Fibroblast of lung (primary cell): ENCODE results near the gene ABCG2.

Experiments used
- EZH2 ChIP-seq: IDR thresholded peaks from 2 replicates; pipeline ENCODE4 v1.5.1; 2012; ENCODE audit warnings: low read length, control low read depth, mild to moderate bottlenecking; ENCODE audit errors: missing control alignments
- TF ChIP-seq, protein P1 (sequence below), 2 donors: IDR thresholded peaks in 1 of 2; conservative IDR thresholded peaks in 1 of 2; 1 replicate in 1 of 2; 2 replicates in 1 of 2; pipeline ENCODE4 v1.5.1; 2011 to 2012; ENCODE audit warnings: low read length in 2 of 2, control low read depth in 1 of 2, inconsistent platforms in 1 of 2, low read depth in 1 of 2, mild to moderate bottlenecking in 1 of 2

DNA sequence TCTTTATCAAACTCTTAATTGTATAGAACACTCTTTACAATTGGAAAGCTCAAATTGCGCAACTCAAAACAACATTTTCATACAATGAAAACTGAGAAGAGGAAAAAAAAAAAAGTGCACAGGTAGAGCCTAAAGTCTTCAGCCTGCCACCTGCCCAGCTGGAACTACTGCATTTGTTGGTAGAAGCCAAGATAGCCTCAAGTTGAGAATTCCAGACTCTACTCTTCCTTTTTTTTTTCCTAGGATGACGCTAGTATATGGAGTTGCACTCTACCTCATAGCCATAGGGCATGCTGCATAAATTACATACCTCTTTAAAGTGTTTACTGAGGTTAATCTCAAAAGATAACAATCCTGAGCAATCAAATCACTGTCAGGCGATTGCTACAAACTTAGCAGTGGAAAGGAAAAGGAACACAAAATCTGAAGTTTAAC, 13.6 kb downstream of the ABCG2 start:
- TF ChIP-seq, protein P1, sequence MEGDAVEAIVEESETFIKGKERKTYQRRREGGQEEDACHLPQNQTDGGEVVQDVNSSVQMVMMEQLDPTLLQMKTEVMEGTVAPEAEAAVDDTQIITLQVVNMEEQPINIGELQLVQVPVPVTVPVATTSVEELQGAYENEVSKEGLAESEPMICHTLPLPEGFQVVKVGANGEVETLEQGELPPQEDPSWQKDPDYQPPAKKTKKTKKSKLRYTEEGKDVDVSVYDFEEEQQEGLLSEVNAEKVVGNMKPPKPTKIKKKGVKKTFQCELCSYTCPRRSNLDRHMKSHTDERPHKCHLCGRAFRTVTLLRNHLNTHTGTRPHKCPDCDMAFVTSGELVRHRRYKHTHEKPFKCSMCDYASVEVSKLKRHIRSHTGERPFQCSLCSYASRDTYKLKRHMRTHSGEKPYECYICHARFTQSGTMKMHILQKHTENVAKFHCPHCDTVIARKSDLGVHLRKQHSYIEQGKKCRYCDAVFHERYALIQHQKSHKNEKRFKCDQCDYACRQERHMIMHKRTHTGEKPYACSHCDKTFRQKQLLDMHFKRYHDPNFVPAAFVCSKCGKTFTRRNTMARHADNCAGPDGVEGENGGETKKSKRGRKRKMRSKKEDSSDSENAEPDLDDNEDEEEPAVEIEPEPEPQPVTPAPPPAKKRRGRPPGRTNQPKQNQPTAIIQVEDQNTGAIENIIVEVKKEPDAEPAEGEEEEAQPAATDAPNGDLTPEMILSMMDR (conservative IDR thresholded peaks at IDR 0.05 in 1 of 2, IDR thresholded peaks at IDR 0.05 in 1 of 2; ENCODE audit: low read depth in 1 of 2, low read length in 2 of 2) = no peak
- TF ChIP-seq EZH2 = no peak
